H9 (cell line): ENCODE measurements around the gene TMEM182. TPM values are rescaled to one million over a fixed set of nuclear protein-coding genes. Genes with fewer than 3 reads are reported as not detected.

Experiments used
- DNase-seq: peaks from one replicate; pipeline ENCODE4 v3.0.0-alpha.2; 2017
- H2AFZ ChIP-seq: one replicate; pipeline ENCODE4 v1.6.1; 2013; ENCODE audit warnings: mild to moderate bottlenecking, low read length, control low read depth, moderate library complexity
- H2AK5ac ChIP-seq: 2 replicates; pipeline ENCODE4 v1.6.1; 2013; ENCODE audit warnings: low read length, control low read depth, mixed read lengths; ENCODE audit not compliant: insufficient read length
- H2BK120ac ChIP-seq: one replicate; pipeline ENCODE4 v1.6.1; 2013; ENCODE audit warnings: low read depth, mild to moderate bottlenecking, low read length, control low read depth, inconsistent platforms; ENCODE audit not compliant: poor library complexity, severe bottlenecking
- H2BK12ac ChIP-seq: 2 replicates; pipeline ENCODE4 v1.6.1; 2013; ENCODE audit warnings: low read length, control low read depth, mixed read lengths, low read depth; ENCODE audit not compliant: insufficient read length
- H2BK15ac ChIP-seq: 2 replicates; pipeline ENCODE4 v1.6.1; 2013; ENCODE audit warnings: low read depth, low read length, control low read depth
- H2BK20ac ChIP-seq: one replicate; pipeline ENCODE4 v1.6.1; 2013; ENCODE audit warnings: low read depth, mild to moderate bottlenecking, low read length, control low read depth, inconsistent platforms; ENCODE audit not compliant: poor library complexity, severe bottlenecking
- H2BK5ac ChIP-seq: 2 replicates; pipeline ENCODE4 v1.6.1; 2013; ENCODE audit warnings: low read length, control low read depth, mixed read lengths; ENCODE audit not compliant: insufficient read length
- H3K14ac ChIP-seq: 2 replicates; pipeline ENCODE4 v1.6.1; 2013; ENCODE audit warnings: low read length, control low read depth; ENCODE audit not compliant: insufficient read depth
- H3K18ac ChIP-seq: 2 replicates; pipeline ENCODE4 v1.6.1; 2013; ENCODE audit warnings: low read depth, mild to moderate bottlenecking, mixed read lengths, low read length, control low read depth; ENCODE audit not compliant: insufficient read length
- H3K23ac ChIP-seq: 2 replicates; pipeline ENCODE4 v1.6.1; 2013; ENCODE audit warnings: low read length, control low read depth, mixed read lengths, low read depth; ENCODE audit not compliant: insufficient read length
- H3K23me2 ChIP-seq: 2 replicates; pipeline ENCODE4 v1.6.1; 2013; ENCODE audit warnings: low read depth, mild to moderate bottlenecking, mixed read lengths, low read length, control low read depth; ENCODE audit not compliant: insufficient read length, poor library complexity, severe bottlenecking
- H3K27ac ChIP-seq: 2 replicates; pipeline ENCODE4 v1.5.1; 2013; ENCODE audit warnings: low read length, control low read depth, mixed read lengths, low read depth; ENCODE audit not compliant: insufficient read length
- H3K27me3 ChIP-seq: 2 replicates; pipeline ENCODE4 v1.6.1; 2013; ENCODE audit warnings: low read length, control low read depth, inconsistent platforms; ENCODE audit not compliant: insufficient read depth
- H3K4ac ChIP-seq: 2 replicates; pipeline ENCODE4 v1.6.1; 2013; ENCODE audit warnings: low read depth, mild to moderate bottlenecking, control low read depth, inconsistent platforms, low read length, moderate library complexity
- H3K4me1 ChIP-seq: 2 replicates; pipeline ENCODE4 v1.6.1; 2013; ENCODE audit warnings: low read length, control low read depth, inconsistent platforms; ENCODE audit not compliant: insufficient read depth
- H3K4me2 ChIP-seq: 2 replicates; pipeline ENCODE4 v1.6.1; 2013; ENCODE audit warnings: low read length, control low read depth, mixed read lengths; ENCODE audit not compliant: insufficient read length, insufficient read depth
- H3K56ac ChIP-seq: 2 replicates; pipeline ENCODE4 v1.6.1; 2013; ENCODE audit warnings: low read depth, mild to moderate bottlenecking, mixed read lengths, low read length, control low read depth; ENCODE audit not compliant: insufficient read length
- H3K79me1 ChIP-seq: 2 replicates; pipeline ENCODE4 v1.6.1; 2013; ENCODE audit warnings: low read depth, mild to moderate bottlenecking, moderate library complexity, low read length, control low read depth, inconsistent platforms; ENCODE audit not compliant: insufficient read depth, poor library complexity, severe bottlenecking
- H3K79me2 ChIP-seq: 2 replicates; pipeline ENCODE4 v1.6.1; 2013; ENCODE audit warnings: low read length, control low read depth, inconsistent platforms; ENCODE audit not compliant: insufficient read depth
- H3K9ac ChIP-seq: 2 replicates; pipeline ENCODE4 v1.6.1; 2013; ENCODE audit warnings: low read length, control low read depth, mixed read lengths; ENCODE audit not compliant: insufficient read length; ENCODE audit errors: extremely low read depth
- H3K9me3 ChIP-seq: one replicate; pipeline ENCODE4 v1.6.1; 2013; ENCODE audit warnings: low read depth, low read length, inconsistent platforms; ENCODE audit not compliant: control insufficient read depth
- H3T11ph ChIP-seq: one replicate; pipeline ENCODE4 v1.6.1; 2013; ENCODE audit warnings: mild to moderate bottlenecking, low read length, control low read depth, inconsistent platforms
- H4K20me1 ChIP-seq: one replicate; pipeline ENCODE4 v1.6.1; 2013; ENCODE audit not compliant: control insufficient read depth, insufficient read length, insufficient read depth
- H4K5ac ChIP-seq: 2 replicates; pipeline ENCODE4 v1.6.1; 2013; ENCODE audit warnings: low read depth, mild to moderate bottlenecking, mixed read lengths, low read length, control low read depth; ENCODE audit not compliant: insufficient read length
- H4K8ac ChIP-seq: replicated peaks from 2 replicates; pipeline ENCODE4 v1.6.1; 2013; ENCODE audit warnings: low read length, control low read depth, mixed read lengths, low read depth; ENCODE audit not compliant: insufficient read length
- H4K91ac ChIP-seq: 2 replicates; pipeline ENCODE4 v1.6.1; 2013; ENCODE audit warnings: low read depth, mild to moderate bottlenecking, moderate library complexity, mixed read lengths, low read length, control low read depth; ENCODE audit not compliant: insufficient read length
- H3K27ac Mint-ChIP-seq, 3 experiments: 2 replicates in 2 of 3; 3 replicates in 1 of 3; pipeline ENCODE4 v1.8.0; 2020 to 2021; ENCODE audit warnings: mixed read lengths in 3 of 3, mild to moderate bottlenecking in 1 of 3, moderate library complexity in 1 of 3
- H3K27me3 Mint-ChIP-seq: 2 replicates; pipeline ENCODE4 v1.8.0; 2021; ENCODE audit warnings: low read depth, mild to moderate bottlenecking, moderate library complexity, mixed read lengths
- H3K36me3 Mint-ChIP-seq, 3 experiments: 2 replicates in 2 of 3; 3 replicates in 1 of 3; pipeline ENCODE4 v1.8.0; 2020 to 2021; ENCODE audit warnings: low read depth in 3 of 3, mixed read lengths in 3 of 3; ENCODE audit not compliant: insufficient read depth in 1 of 3
- H3K4me1 Mint-ChIP-seq, 2 experiments: 2 replicates each; pipeline ENCODE4 v1.8.0; 2020; ENCODE audit warnings: mixed read lengths in 2 of 2
- H3K4me3 Mint-ChIP-seq, 2 experiments: 2 replicates in 1 of 2; 3 replicates in 1 of 2; pipeline ENCODE4 v1.8.0; 2020 to 2021; ENCODE audit warnings: mild to moderate bottlenecking in 2 of 2, mixed read lengths in 2 of 2, moderate library complexity in 1 of 2
- H3K9me3 Mint-ChIP-seq, 2 experiments: 2 replicates in 1 of 2; 3 replicates in 1 of 2; pipeline ENCODE4 v1.8.0; 2020; ENCODE audit warnings: mild to moderate bottlenecking in 2 of 2, mixed read lengths in 2 of 2, moderate library complexity in 1 of 2
- WGBS: extraction: QIAGEN DNeasy Blood & Tissue Kit; methylation state at CpG from one replicate; pipeline ENCODE4 v1.1.7; 2013; ENCODE audit warnings: missing lambda C conversion rate, low lambda C conversion rate, mixed read lengths; ENCODE audit not compliant: insufficient read length; ENCODE audit errors: extremely low coverage; 5-methylcytosine and 5-hydroxymethylcytosine counted together
- total RNA-seq: library from RNA; stranded (reverse); gene quantifications from 2 replicates; pipeline ENCODE4 v1.2.1, GENCODE V29; 2021
- TF ChIP-seq, protein P1 (sequence below): fragments of 200-600 bp; sonication (generic); conservative IDR thresholded peaks from 3 replicates; pipeline ENCODE4 v1.8.0; 2021; ENCODE audit warnings: antibody characterized with exemption, mild to moderate bottlenecking

TMEM182 gene
- total RNA-seq, 1 experiment from 2014 or later: 3.6 TPM

DNA sequence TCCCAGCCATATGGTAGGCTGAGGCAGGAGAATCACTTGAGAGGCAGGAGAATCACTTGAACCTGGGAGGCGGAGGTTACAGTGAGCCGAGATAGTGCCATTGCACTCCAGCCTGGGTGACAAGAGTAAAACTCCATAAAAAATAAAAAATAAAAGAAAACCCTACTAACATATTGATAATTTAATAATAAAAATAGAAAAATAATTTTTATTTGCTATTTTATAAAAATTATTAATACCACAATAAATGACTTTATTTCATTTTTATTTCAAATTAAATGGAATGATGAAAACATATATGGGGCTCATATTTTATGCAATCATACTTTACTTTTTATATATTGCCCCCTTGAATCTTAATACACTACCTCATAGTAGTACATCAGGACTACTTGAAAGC lies 20.4 kb downstream of the TMEM182 start:
- no peaks in the 10 kb centered on the region for H3K79me2 ChIP-seq
- no peaks in the 10 kb centered on the region for H4K20me1 ChIP-seq
- Mint-ChIP-seq H3K9me3 (no peaks in the 10 kb centered on the region), H3K4me3 (no peak overlapping the region), H3K36me3 (peaks cover 0 to 3% (median 2%) of the 10 kb centered on the region in 3 experiments; a peak in 5 of 7 replicates), H3K4me1 (peaks cover 21 to 28% of the 10 kb centered on the region in 2 experiments), H3K27ac (no peak overlapping the region), H3K27me3 (no peaks in the 10 kb centered on the region)
- no peak overlapping the region for H3K56ac ChIP-seq
- no peak overlapping the region for H2BK120ac ChIP-seq
- H3K14ac ChIP-seq: no peak overlapping the region
- no peak overlapping the region for H4K8ac ChIP-seq
- no peak overlapping the region for H3K27ac ChIP-seq
- no peaks in the 10 kb centered on the region for H3K27me3 ChIP-seq
- DNase-seq: no peak
- H2AK5ac ChIP-seq: no peak overlapping the region
- H4K5ac ChIP-seq: no peak overlapping the region
- no peak overlapping the region for H3K23ac ChIP-seq
- no peaks in the 10 kb centered on the region for H3K9me3 ChIP-seq
- no peak overlapping the region for H2BK12ac ChIP-seq
- no peak overlapping the region for H2BK5ac ChIP-seq
- H3T11ph ChIP-seq: no peak overlapping the region
- H3K79me1 ChIP-seq: no peaks in the 10 kb centered on the region
- H3K4me2 ChIP-seq: no peak overlapping the region
- no peak overlapping the region for H2BK20ac ChIP-seq
- H2BK15ac ChIP-seq: no peak overlapping the region
- H2AFZ ChIP-seq: no peak overlapping the region
- no peak overlapping the region for H3K4ac ChIP-seq
- no peaks in the 10 kb centered on the region for H3K23me2 ChIP-seq
- WGBS: no CpG with 5 or more reads among the region's 2 CpGs
- H4K91ac ChIP-seq: no peak overlapping the region
- no peak overlapping the region for H3K18ac ChIP-seq
- TF ChIP-seq, protein P1, sequence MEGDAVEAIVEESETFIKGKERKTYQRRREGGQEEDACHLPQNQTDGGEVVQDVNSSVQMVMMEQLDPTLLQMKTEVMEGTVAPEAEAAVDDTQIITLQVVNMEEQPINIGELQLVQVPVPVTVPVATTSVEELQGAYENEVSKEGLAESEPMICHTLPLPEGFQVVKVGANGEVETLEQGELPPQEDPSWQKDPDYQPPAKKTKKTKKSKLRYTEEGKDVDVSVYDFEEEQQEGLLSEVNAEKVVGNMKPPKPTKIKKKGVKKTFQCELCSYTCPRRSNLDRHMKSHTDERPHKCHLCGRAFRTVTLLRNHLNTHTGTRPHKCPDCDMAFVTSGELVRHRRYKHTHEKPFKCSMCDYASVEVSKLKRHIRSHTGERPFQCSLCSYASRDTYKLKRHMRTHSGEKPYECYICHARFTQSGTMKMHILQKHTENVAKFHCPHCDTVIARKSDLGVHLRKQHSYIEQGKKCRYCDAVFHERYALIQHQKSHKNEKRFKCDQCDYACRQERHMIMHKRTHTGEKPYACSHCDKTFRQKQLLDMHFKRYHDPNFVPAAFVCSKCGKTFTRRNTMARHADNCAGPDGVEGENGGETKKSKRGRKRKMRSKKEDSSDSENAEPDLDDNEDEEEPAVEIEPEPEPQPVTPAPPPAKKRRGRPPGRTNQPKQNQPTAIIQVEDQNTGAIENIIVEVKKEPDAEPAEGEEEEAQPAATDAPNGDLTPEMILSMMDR: no peak
- H3K9ac ChIP-seq: no peak overlapping the region
- peaks cover 3% of the 10 kb centered on the region; the same call in 1 of the 2 replicates for H3K4me1 ChIP-seq
